Right cardiac atrium (tissue), 5 donors: ENCODE results near the gene SPDYC. TPM values are rescaled to one million over a fixed set of nuclear protein-coding genes. Genes with fewer than 3 reads are reported as not detected.

ENCODE experiments used
- ATAC-seq, 2 donors: fragments of 200-7000 bp; cut with Tn5 transposase; one replicate each; pipeline versions ENCODE4 v1.8.0 to v1.9.1; 2020; ENCODE audit warnings: moderate library complexity in 2 of 2, mild to moderate bottlenecking in 1 of 2
- DNase-seq, 3 donors: peaks; one replicate each; pipeline ENCODE4 v3.0.0-alpha.2; 2020
- H3K27ac ChIP-seq: one replicate; pipeline ENCODE4 v1.5.1; 2013; ENCODE audit warnings: mild to moderate bottlenecking, low read length, control low read depth, moderate library complexity
- H3K27me3 ChIP-seq: one replicate; pipeline ENCODE4 v1.6.1; 2013; ENCODE audit not compliant: control insufficient read depth, insufficient read depth
- H3K4me1 ChIP-seq: one replicate; pipeline ENCODE4 v1.6.1; 2013; ENCODE audit warnings: low read length; ENCODE audit not compliant: control insufficient read depth, insufficient read depth
- H3K4me3 ChIP-seq: one replicate; pipeline ENCODE4 v1.5.1; 2013; ENCODE audit warnings: low read length, control low read depth
- H3K9me3 ChIP-seq: one replicate; pipeline ENCODE4 v1.6.1; 2013; ENCODE audit warnings: low read length; ENCODE audit not compliant: control insufficient read depth
- WGBS: extraction: QIAGEN DNeasy Blood & Tissue Kit; methylation state at CpG from one replicate; pipeline ENCODE4 v1.1.7; 2013; 5-methylcytosine and 5-hydroxymethylcytosine counted together
- intact Hi-C, 4 donors: fragments of 100-400 bp; cut with DNase I; formaldehyde crosslinking; loops; one replicate each; pipeline versions ENCODE4 v1.11.0 to v1.14.0; 2022 to 2023
- polyA plus RNA-seq: library from polyadenylated mRNA; stranded (reverse); fragments of 200-250 nt; gene quantifications from one replicate; pipeline ENCODE4 v1.2.3, GENCODE V29; 2013
- total RNA-seq, 4 donors: library from RNA; stranded (reverse); fragmentation: NEBNext Ultra II Directional; extraction: Animal tissue kit (Norgen Biotek cat#: 25700); gene quantifications; one replicate each; pipeline ENCODE4 v1.2.1, GENCODE V29; 2021
- donor health status: healthy with polysubstance abuse.
- donor health status: DM: no; HTN: yes; CAD: no.
- donor health status: DM: no; HTN: no; CAD: no.
- donor health status: DM: no; HTN: yes; CAD: no; lungs with severe emphysema.
- donor health status: DM: yes; HTN: yes; CAD: no.

The SPDYC gene
- total and polyA plus RNA-seq, 5 donors = not detected

DNA sequence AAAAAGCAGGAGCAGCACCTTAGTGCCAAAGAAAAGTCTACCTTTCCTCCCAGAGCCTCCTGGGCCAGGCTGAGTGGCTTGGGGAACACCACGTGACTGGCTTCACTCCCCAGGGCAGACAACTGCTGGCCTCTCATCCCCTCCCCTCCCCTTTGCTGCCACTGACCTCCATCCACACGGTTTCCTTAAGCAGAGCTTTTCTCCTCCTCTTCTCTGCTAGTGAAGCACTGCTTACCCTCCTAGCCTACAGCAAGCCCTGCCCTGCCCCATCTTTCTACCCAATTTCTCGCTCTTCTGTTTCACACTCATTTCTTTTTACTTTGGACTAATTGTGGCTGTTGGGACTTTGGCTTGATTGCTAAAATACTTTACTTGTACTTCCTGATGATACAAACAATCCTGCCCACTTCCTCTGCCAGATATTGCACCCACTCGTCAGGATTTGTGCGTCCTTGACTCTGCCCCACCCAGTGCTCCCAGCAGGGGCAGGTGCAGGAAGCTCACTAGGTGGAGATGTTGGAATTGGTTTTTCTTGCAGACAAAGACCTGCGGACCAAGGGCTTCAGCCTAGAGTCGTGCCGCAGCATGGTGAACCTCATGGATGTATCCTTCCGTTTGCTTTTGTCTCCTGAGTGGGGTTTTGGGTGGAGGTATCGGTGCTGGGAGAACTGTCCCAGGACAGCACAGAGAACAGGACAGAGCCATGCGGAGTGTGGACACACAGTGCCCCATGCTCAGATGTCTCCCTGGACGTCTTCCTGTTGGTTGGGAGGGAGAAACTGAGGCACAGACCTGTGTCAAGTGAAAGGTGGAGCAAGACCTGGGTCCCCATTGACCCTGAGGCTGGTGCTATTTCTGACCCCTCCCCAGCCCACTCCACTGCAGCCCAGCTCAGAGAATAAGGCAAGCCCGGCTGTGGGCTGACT, 39.0 kb downstream of the SPDYC start:
- ATAC-seq (no peak), DNase-seq (no peak)
- intact Hi-C loops = no loop called here
- no peaks in the 10 kb centered on the region for H3K9me3 ChIP-seq
- WGBS = 75% methylated on average over 13 of the region's 13 CpGs
- H3K27ac ChIP-seq = no peak overlapping the region
- H3K4me1 ChIP-seq = no peaks in the 10 kb centered on the region
- H3K4me3 ChIP-seq = no peak overlapping the region
- no peaks in the 10 kb centered on the region for H3K27me3 ChIP-seq

DNA sequence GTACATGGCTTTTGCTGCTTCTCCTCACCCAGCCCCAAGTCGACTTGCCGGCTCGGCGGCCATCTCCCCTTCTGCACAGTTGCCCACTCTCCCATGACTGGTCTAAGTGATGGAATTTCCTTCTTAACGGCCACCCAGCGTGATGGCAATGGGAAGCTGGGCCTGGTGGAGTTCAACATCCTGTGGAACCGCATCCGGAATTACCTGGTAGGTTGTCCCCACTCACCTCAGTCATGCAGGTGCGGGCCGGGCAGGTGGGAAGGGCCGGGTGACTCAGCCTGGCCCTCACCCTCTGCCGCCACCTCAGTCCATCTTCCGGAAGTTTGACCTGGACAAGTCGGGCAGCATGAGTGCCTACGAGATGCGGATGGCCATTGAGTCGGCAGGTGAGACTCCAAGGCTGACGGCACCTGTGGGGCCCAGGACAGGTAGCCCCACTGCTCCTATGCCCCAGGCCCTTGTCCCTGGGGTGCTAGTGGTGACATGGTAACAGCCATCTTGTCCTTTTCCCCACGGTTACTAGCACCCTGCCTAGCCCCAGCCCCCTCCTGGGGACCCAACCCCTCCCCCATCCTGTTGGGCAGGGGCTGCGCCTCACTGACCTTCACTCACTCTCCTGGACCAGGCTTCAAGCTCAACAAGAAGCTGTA, 39.8 kb downstream of the SPDYC start:
- ATAC-seq (no peak), DNase-seq (no peak)
- no peak overlapping the region for H3K27ac ChIP-seq
- WGBS = 91% methylated on average over 20 of the region's 20 CpGs
- H3K4me3 ChIP-seq = no peak overlapping the region
- no peaks in the 10 kb centered on the region for H3K27me3 ChIP-seq
- intact Hi-C loops = no loop called here
- H3K4me1 ChIP-seq = no peaks in the 10 kb centered on the region
- no peaks in the 10 kb centered on the region for H3K9me3 ChIP-seq

DNA sequence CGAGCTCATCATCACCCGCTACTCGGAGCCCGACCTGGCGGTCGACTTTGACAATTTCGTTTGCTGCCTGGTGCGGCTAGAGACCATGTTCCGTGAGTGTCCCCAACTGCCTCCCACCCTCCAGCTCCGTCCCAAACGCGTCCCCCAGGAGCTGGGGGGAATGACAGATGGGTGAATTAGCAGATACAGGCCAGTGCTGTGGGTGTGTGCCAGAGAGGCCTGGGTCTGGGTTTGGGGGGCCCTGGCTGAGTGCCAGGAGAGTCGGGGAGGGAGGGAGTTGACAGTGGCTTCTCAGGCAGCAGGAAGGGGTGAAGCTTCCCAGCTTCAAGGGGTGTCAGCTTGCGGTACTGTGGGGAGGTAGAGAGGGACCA, 40.3 kb downstream of the SPDYC start:
- no peaks in the 10 kb centered on the region for H3K9me3 ChIP-seq
- H3K4me3 ChIP-seq = no peak overlapping the region
- ATAC-seq (no peak), DNase-seq (no peak)
- no peaks in the 10 kb centered on the region for H3K4me1 ChIP-seq
- H3K27me3 ChIP-seq = no peaks in the 10 kb centered on the region
- H3K27ac ChIP-seq = no peak overlapping the region
- intact Hi-C loops = no loop called here
- 85% methylated on average over 14 of the region's 14 CpGs for WGBS

DNA sequence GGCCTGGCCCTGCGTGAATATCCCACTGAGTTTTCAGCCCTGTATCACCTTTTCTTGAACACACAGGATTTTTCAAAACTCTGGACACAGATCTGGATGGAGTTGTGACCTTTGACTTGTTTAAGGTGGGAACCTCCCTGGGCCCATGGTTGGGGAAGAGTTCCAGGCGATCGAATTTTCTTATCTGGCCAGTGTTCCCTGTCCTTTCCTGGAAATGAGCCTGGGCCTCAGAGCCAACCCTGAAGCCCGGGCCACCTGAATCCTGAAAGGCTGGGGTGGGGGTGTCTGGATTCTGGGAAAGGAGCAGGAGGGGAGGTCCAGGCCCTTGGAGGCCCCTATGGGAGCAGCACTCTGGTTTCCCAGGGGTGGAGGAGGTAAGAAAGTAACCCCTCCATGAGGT, 40.7 kb downstream of the SPDYC start:
- no peaks in the 10 kb centered on the region for H3K27me3 ChIP-seq
- no peak overlapping the region for H3K4me3 ChIP-seq
- H3K4me1 ChIP-seq = no peaks in the 10 kb centered on the region
- DNase-seq = no peak
- intact Hi-C loops = no loop called here
- H3K27ac ChIP-seq = no peak overlapping the region
- no peak for ATAC-seq
- H3K9me3 ChIP-seq = no peaks in the 10 kb centered on the region
- 58% methylated on average over 4 of the region's 4 CpGs for WGBS

DNA sequence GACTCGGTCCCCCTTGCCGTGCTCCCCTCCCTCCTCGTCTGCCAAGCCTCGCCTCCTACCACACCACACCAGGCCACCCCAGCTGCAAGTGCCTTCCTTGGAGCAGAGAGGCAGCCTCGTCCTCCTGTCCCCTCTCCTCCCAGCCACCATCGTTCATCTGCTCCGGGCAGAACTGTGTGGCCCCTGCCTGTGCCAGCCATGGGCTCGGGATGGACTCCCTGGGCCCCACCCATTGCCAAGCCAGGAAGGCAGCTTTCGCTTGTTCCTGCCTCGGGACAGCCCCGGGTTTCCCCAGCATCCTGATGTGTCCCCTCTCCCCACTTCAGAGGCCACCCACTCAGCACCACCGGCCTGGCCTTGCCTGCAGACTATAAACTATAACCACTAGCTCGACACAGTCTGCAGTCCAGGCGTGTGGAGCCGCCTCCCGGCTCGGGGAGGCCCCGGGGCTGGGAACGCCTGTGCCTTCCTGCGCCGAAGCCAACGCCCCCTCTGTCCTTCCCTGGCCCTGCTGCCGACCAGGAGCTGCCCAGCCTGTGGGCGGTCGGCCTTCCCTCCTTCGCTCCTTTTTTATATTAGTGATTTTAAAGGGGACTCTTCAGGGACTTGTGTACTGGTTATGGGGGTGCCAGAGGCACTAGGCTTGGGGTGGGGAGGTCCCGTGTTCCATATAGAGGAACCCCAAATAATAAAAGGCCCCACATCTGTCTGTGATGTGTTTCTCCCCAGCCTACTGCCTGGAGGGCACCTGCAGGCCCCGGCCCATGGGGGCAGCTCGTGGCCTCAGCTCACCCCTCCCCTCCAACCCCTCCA, 41.5 kb downstream of the SPDYC start:
- Histone ChIP-seq H3K27ac (no peak overlapping the region), H3K4me1 (no peaks in the 10 kb centered on the region), H3K4me3 (no peak overlapping the region), H3K9me3 (no peaks in the 10 kb centered on the region), H3K27me3 (no peaks in the 10 kb centered on the region)
- intact Hi-C loops = no loop called here
- 73% methylated on average over 29 of the region's 29 CpGs for WGBS
- DNase-seq (no peak), ATAC-seq (peak; percentile 19 to 52)

DNA sequence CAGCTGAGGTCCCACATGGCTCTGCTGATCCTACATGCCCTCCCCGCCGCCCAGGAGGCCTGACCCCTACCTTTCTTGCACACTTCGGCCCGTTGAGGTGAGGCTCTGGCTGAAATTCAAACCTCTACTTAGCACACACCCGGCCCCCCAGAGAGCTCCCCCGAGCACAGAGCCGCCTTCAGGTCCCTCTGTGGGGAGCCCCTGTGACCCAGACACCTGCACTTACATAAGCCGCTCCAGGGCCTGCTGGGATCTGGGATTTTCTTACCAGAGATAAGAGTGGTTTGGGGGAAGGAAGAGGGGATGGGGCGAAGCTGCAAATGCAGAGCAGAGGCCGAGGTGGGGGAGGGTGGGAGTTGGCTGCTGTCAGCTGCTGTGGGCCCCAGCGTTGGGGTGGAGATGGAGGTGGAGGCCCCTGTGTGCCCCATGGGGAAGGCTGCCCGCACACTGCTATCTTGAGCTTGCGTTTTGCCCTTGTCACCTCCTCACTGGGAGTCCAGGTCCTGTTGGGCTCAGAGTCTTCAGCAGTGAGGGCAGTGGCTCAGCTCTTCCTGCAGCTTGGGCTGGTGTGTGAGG, 42.3 kb downstream of the SPDYC start:
- H3K4me3 ChIP-seq = no peak overlapping the region
- DNase-seq = no peak
- no peaks in the 10 kb centered on the region for H3K9me3 ChIP-seq
- H3K27ac ChIP-seq = no peak overlapping the region
- 48% methylated on average over 13 of the region's 13 CpGs for WGBS
- H3K4me1 ChIP-seq = no peaks in the 10 kb centered on the region
- H3K27me3 ChIP-seq = no peaks in the 10 kb centered on the region
- intact Hi-C loops = no loop called here
- no peak for ATAC-seq

DNA sequence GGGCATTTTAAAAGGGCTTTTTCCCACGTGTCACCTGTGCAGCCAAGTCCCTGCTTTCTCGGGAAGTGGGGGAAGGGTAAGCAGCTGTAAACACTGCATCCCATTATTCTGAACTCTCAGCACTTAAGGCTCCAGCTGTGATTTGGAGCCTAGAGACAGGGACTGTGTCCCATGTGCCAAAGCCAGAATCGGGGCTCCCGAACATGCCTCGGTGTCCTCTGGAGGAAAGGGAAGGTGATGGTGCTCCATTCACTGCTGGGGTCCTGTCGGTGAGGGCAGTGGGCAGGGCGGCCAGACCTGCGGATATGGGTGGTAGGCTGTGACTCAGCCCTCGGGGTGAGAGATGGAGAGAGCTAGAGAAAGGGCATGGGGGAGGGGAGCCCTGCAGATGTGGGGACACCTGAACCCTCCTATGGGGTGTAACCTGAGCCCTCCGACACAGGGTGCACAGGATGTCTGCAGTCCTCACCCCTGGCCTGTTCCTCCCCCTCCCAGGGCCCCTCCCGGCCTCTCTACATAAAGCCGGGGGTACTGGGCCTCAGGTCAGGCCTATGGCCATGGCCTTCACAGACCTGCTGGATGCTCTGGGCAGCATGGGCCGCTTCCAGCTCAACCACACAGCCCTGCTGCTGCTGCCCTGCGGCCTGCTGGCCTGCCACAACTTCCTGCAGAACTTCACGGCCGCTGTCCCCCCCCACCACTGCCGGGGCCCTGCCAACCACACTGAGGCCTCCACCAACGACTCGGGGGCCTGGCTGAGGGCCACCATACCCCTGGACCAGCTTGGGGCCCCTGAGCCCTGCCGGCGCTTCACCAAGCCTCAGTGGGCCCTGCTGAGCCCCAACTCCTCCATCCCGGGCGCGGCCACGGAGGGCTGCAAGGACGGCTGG, 43.5 kb downstream of the SPDYC start:
- Histone ChIP-seq H3K9me3 (no peaks in the 10 kb centered on the region), H3K27ac (no peak overlapping the region), H3K4me1 (no peaks in the 10 kb centered on the region), H3K4me3 (no peak overlapping the region), H3K27me3 (no peaks in the 10 kb centered on the region)
- DNase-seq (peak in 1 of 3 donors; percentile 57), ATAC-seq (peak in 1 of 2 donors; percentile 20)
- intact Hi-C loops = no loop called here
- WGBS = 52% methylated on average over 26 of the region's 26 CpGs

DNA sequence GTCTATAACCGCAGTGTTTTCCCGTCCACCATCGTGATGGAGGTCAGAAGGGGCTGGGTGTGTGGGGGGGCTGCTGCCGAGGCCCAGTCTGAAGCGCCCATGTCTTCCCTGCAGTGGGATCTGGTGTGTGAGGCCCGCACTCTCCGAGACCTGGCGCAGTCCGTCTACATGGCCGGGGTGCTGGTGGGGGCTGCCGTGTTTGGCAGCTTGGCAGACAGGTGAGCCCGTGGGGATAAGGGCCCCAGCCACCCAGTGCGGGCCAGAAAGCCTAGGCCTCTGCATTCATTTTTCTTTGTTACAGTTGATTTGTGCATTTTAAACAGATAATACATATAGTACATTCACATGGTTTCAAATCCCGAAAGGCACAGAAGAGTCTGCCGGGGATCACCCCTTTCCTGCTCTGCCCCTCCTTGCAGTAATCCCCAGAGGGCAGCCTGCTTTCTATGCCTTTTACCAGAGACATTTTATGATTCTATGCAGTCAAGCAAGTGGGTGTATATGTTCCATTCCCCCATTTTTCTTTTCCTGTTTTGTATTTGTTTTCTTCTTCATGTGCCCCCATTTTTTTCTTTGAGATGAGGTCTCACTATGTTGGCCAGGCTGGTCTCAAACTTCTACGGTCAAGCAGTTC, 44.3 kb downstream of the SPDYC start:
- no peaks in the 10 kb centered on the region for H3K27me3 ChIP-seq
- DNase-seq (no peak), ATAC-seq (peak in 1 of 2 donors; percentile 11)
- no peaks in the 10 kb centered on the region for H3K9me3 ChIP-seq
- no peak overlapping the region for H3K4me3 ChIP-seq
- intact Hi-C loops = no loop called here
- H3K4me1 ChIP-seq = no peaks in the 10 kb centered on the region
- no peak overlapping the region for H3K27ac ChIP-seq
- 77% methylated on average over 16 of the region's 16 CpGs for WGBS

DNA sequence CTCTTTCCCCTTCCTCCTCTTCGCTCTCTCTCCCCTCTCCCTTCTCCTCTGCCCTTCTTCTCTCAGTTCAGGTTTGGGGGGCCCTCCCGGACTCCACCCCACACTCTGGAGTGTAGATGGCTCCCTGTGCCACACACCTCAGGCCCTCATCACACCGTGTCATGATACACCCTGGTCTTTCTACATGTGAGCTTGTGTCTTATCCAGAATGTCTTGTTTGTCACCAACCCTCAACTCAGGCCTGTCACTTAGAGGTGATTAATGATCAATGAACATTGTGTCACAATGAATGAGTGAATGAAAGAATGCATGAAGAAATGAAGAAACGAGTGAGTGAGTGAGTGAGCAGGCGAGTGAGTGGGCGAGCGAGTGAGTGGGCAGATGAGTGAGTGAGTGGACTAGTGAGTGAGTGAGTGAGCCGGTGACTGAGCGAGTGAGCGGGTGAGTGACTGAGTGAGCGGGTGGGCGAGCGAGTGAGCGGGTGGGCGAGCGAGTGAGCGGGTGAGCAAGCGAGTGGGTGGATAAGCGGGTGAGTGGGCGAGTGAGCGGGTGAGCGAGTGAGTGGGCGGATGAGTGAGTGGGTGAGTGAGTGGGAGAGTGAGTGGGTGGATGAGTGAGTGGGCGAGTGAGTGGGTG, 45.5 kb downstream of the SPDYC start:
- H3K4me1 ChIP-seq = no peaks in the 10 kb centered on the region
- no peaks in the 10 kb centered on the region for H3K9me3 ChIP-seq
- H3K27ac ChIP-seq = no peak overlapping the region
- H3K4me3 ChIP-seq = no peak overlapping the region
- 88% methylated on average over 24 of the region's 24 CpGs for WGBS
- no peaks in the 10 kb centered on the region for H3K27me3 ChIP-seq
- ATAC-seq (no peak), DNase-seq (no peak)
- intact Hi-C loops = no loop called here
